H1 (cell line): ENCODE measurements around the gene PIGZ.

Experiments used
- KDM1A ChIP-seq: fragments of 200-600, 300-600 bp; sonication (generic); IDR thresholded peaks from 2 replicates; pipeline ENCODE4 v1.7.1; 2016; ENCODE audit warnings: mild to moderate bottlenecking, low read length, borderline replicate concordance
- RAD21 ChIP-seq, 2 experiments: IDR thresholded peaks in 1 of 2; conservative IDR thresholded peaks in 1 of 2; 2 replicates each; pipeline ENCODE4 v1.6.1; 2011; ENCODE audit warnings: low read depth in 2 of 2, low read length in 2 of 2, improper control_type of control experiment in 1 of 2, inconsistent platforms in 1 of 2, mild to moderate bottlenecking in 1 of 2, moderate library complexity in 1 of 2

DNA sequence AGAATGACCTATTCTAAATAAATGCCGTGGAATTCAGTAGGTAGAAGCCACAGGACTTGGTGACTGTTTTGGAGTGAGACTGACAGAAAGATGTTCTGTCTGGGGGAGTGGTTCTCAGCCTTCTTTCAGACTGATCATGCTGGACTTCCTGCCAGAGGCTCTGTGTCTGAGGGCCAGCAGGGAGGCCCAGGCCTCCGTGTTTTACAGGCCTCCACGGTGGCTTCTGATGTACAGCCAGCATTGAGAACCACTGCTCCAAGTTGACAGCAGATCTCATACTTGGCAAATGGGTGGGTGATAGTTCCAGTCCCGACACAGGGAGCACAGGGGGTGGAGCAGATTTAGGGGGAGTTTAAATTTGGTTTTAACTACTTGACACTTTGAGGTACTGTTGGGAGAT lies 6.7 kb upstream of the PIGZ start:
- TF ChIP-seq KDM1A (no peak), RAD21 (IDR thresholded peaks at IDR 0.05 in 1 of 2, conservative IDR thresholded peaks at IDR 0.05 in 1 of 2; ENCODE audit: low read depth in 2 of 2, low read length in 2 of 2) (no peak)
